ENCODE data around the gene CHCHD3. TPM values are rescaled to one million over a fixed set of nuclear protein-coding genes. Genes with fewer than 3 reads are reported as not detected.

The CHCHD3 gene
- total and polyA plus RNA-seq, 2 of the 4 experiments (the other 2 are of a cell fraction), result 56.9 to 141 TPM

DNA sequence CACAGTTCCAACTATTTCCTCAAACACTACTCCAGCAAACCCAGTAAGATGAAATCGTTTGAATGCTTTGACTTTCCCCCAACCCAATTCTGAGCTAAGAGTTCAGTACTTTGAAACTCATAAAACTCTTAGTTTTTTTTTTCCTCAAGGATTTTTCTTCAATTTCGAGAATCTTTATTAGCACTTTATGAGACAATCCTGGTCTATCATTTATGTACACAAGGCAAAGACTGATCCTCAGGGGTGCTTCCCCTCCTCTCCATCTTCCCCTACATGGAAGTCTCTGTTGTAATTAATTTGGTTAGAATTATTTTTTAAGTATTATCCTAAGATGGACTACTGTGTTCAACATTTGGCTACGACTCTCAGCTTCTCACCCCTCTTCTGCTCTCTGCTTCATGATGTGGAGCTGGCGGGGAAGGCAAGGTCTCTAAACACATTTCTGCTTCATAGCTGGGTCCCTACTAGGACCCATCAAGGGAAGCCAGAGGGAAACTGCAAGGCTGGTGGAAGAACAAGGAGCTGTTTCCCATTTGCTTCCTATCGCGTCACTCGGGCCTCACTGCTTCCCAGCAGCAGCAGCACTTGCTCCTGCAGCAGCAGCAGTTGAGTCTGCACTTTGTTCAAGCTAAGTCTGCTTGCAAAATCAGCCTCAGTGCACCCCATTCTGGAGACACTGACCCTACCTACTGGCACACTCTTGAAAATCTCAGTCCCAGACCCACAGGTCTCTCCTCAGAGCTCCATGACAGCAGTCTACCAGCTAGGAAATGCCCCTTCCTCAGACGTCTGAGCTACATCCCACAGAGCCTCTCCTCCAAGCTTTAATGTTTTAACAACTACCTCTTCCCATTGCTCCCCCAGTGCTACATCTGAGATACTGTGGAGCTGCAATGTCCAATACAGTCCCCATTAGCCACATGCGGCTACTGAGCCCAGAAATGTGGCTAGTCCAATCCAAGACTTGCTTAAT is 90.0 kb downstream of the CHCHD3 start:
- Histone ChIP-seq H2BK15ac (ENCODE audit: low read depth, low read length) (no peak overlapping the region), H3K23ac (ENCODE audit: low read depth, low read length) (no peak overlapping the region), H4K5ac (ENCODE audit: low read depth, low read length) (no peak overlapping the region), H4K91ac (ENCODE audit: insufficient read depth, low read depth, low read length) (no peak overlapping the region), H3K4ac (ENCODE audit: low read depth, low read length) (no peak overlapping the region), H4K8ac (ENCODE audit: low read depth in 2 of 2, low read length in 2 of 2) (no peak overlapping the region), H3K79me1 (ENCODE audit: low read depth in 1 of 2, low read length in 2 of 2) (peaks cover 36 to 50% of the 10 kb centered on the region in 2 experiments), H2AK5ac (ENCODE audit: low read depth, low read length) (no peak overlapping the region), H3K4me3 (ENCODE audit: insufficient read depth, low read depth, low read length) (no peak overlapping the region), H3K14ac (replicated peaks; ENCODE audit: low read depth, low read length) (no peak overlapping the region), H3K18ac (ENCODE audit: low read depth, low read length) (no peak overlapping the region), H2BK5ac (ENCODE audit: low read depth, low read length, poor library complexity, severe bottlenecking) (no peak overlapping the region), H3K27ac (ENCODE audit: insufficient read depth, low read length) (no peak overlapping the region), H3K9me3 (ENCODE audit: control insufficient read depth, insufficient read depth, low read length) (no peaks in the 10 kb centered on the region), H3K56ac (ENCODE audit: extremely low read depth, insufficient read depth, low read length) (no peak overlapping the region), H2AFZ (replicated peaks; ENCODE audit: low read length, poor library complexity) (no peak overlapping the region), H3K4me1 (ENCODE audit: control insufficient read depth, insufficient read depth, low read length) (0 out of 2 replicates have a peak, but pooled peaks cover 2% of the 10 kb centered on the region), H3K36me3 (ENCODE audit: control insufficient read depth, insufficient read depth, low read length) (no peaks in the 10 kb centered on the region), H3K9me1 (ENCODE audit: insufficient read depth, low read length) (no peaks in the 10 kb centered on the region), H2AK9ac (replicated peaks; ENCODE audit: low read depth, low read length, poor library complexity) (no peak overlapping the region), H3K4me2 (ENCODE audit: low read depth, low read length) (no peak overlapping the region), H2BK120ac (ENCODE audit: low read depth, low read length) (no peak overlapping the region), H4K20me1 (ENCODE audit: insufficient read depth, low read length) (peaks cover 15% of the 10 kb centered on the region), H3K9ac (ENCODE audit: low read depth, low read length) (no peak overlapping the region), H3K27me3 (ENCODE audit: control insufficient read depth, insufficient read depth, low read length) (no peaks in the 10 kb centered on the region), H2BK20ac (ENCODE audit: low read depth, low read length) (no peak overlapping the region)
- ChIA-PET CTCF (interaction anchor here (2.2 kb wide), 1 partner anchor 12 kb away, joined by 5 read pairs; no protein-coding TSS in a partner anchor), POLR2A (ENCODE audit: unreplicated experiment) (no interaction called here)
- DNase-seq (peak; percentile 4), ATAC-seq (ENCODE audit: low read depth) (no peak)
- intact Hi-C loops (cut with micrococcal nuclease) (no loop called here), in situ Hi-C loops (cut with MboI; ENCODE audit: low sequenced_read_pairs) (no loop called here), dilution Hi-C loops (cut with HindIII; ENCODE audit: low sequenced_read_pairs, unreplicated experiment) (no loop called here)
- BruUV-seq (replicated peaks), result no TSS peak
- 76% methylated on average over 4 of the region's 9 CpGs; no CpG with 5 or more reads in 1 of the 2 experiments for WGBS, 2 experiments (ENCODE audit: extremely low coverage in 2 of 2, insufficient read length in 1 of 2)
- TF ChIP-seq, protein P1, sequence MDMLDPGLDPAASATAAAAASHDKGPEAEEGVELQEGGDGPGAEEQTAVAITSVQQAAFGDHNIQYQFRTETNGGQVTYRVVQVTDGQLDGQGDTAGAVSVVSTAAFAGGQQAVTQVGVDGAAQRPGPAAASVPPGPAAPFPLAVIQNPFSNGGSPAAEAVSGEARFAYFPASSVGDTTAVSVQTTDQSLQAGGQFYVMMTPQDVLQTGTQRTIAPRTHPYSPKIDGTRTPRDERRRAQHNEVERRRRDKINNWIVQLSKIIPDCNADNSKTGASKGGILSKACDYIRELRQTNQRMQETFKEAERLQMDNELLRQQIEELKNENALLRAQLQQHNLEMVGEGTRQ (IDR thresholded peaks at IDR 0.05; ENCODE audit: low read depth, low read length), result no peak
- no peak for TF ChIP-seq SMC3 (IDR thresholded peaks at IDR 0.05; ENCODE audit: low read depth, low read length)
- TF ChIP-seq, protein P2, sequence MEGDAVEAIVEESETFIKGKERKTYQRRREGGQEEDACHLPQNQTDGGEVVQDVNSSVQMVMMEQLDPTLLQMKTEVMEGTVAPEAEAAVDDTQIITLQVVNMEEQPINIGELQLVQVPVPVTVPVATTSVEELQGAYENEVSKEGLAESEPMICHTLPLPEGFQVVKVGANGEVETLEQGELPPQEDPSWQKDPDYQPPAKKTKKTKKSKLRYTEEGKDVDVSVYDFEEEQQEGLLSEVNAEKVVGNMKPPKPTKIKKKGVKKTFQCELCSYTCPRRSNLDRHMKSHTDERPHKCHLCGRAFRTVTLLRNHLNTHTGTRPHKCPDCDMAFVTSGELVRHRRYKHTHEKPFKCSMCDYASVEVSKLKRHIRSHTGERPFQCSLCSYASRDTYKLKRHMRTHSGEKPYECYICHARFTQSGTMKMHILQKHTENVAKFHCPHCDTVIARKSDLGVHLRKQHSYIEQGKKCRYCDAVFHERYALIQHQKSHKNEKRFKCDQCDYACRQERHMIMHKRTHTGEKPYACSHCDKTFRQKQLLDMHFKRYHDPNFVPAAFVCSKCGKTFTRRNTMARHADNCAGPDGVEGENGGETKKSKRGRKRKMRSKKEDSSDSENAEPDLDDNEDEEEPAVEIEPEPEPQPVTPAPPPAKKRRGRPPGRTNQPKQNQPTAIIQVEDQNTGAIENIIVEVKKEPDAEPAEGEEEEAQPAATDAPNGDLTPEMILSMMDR (conservative IDR thresholded peaks at IDR 0.05; ENCODE audit: low read depth, low read length), result no peak
- TF ChIP-seq FOS (IDR thresholded peaks at IDR 0.05; ENCODE audit: low read depth, low read length), result no peak
- no peak for TF ChIP-seq BHLHE40 (IDR thresholded peaks at IDR 0.05; ENCODE audit: low read depth, low read length)
- TF ChIP-seq RAD21 (IDR thresholded peaks at IDR 0.05; ENCODE audit: low read length), result no peak
- TF ChIP-seq NFE2L2 (IDR thresholded peaks at IDR 0.05; ENCODE audit: low read depth, low read length), result no peak
- TF ChIP-seq RCOR1 (IDR thresholded peaks at IDR 0.05; ENCODE audit: insufficient replicate concordance, low read length), result no peak
- no peak for TF ChIP-seq CEBPB (IDR thresholded peaks at IDR 0.05; ENCODE audit: low read depth, low read length)
- TF ChIP-seq, protein P3, sequence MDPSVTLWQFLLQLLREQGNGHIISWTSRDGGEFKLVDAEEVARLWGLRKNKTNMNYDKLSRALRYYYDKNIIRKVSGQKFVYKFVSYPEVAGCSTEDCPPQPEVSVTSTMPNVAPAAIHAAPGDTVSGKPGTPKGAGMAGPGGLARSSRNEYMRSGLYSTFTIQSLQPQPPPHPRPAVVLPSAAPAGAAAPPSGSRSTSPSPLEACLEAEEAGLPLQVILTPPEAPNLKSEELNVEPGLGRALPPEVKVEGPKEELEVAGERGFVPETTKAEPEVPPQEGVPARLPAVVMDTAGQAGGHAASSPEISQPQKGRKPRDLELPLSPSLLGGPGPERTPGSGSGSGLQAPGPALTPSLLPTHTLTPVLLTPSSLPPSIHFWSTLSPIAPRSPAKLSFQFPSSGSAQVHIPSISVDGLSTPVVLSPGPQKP (IDR thresholded peaks at IDR 0.05; ENCODE audit: borderline replicate concordance, low read depth, low read length), result no peak
- TF ChIP-seq MAFK (IDR thresholded peaks at IDR 0.05; ENCODE audit: low read depth, low read length), result no peak
- no peak for TF ChIP-seq MAZ (IDR thresholded peaks at IDR 0.05; ENCODE audit: borderline replicate concordance, low read depth, low read length)
- no peak for TF ChIP-seq CHD1 (IDR thresholded peaks at IDR 0.05; ENCODE audit: low read depth, low read length)
- TF ChIP-seq RFX5 (IDR thresholded peaks at IDR 0.05; ENCODE audit: low read depth, low read length), result no peak
